ENCODE measurements around the gene ACTA1.
A peak's percentile ranks its signal among the peaks of the same experiment; 100 is the strongest.
"Not testable (repeated sequence)": the region's sequence is repeated elsewhere in the genome, so short reads cannot be mapped to it uniquely, and the experiment has no call there.

Gene ACTA1

GRCh38 chr1:229438021-229438420, 4.1 kb upstream of the ACTA1 start:
- no peak for DNase-seq

GRCh38 chr1:229437443-229437842, 3.5 kb upstream of the ACTA1 start:
- DNase-seq, result no peak

GRCh38 chr1:229436201-229436600, 2.3 kb upstream of the ACTA1 start:
- no peak for DNase-seq

GRCh38 chr1:229434641-229435051, 752 bp upstream of the ACTA1 start:
- DNase-seq, result no peak

GRCh38 chr1:229433364-229434004, 410 bp downstream of the ACTA1 start:
- DNase-seq, result no peak

GRCh38 chr1:229432905-229433304, 989 bp downstream of the ACTA1 start:
- no peak for DNase-seq

GRCh38 chr1:229432116-229432461, 1.8 kb downstream of the ACTA1 start:
- no peak for DNase-seq

GRCh38 chr1:229431284-229432115, 2.4 kb downstream of the ACTA1 start:
- DNase-seq, result no peak

GRCh38 chr1:229430761-229431283, 3.1 kb downstream of the ACTA1 start:
- no peak for DNase-seq

GRCh38 chr1:229428256-229428655, 5.6 kb downstream of the ACTA1 start:
- DNase-seq, result no peak

- no peak for DNase-seq
Measured at GRCh38 chr1:229427572-229427971, 6.3 kb downstream of the ACTA1 start.

- no peak for DNase-seq
Measured at GRCh38 chr1:229425564-229426159, 8.2 kb downstream of the ACTA1 start.

- DNase-seq, result peak; percentile 35
Measured at GRCh38 chr1:229420765-229421164, 13.1 kb downstream of the ACTA1 start.

- no peak for DNase-seq
Measured at GRCh38 chr1:229420224-229420623, 13.7 kb downstream of the ACTA1 start.

- not testable (repeated sequence) for DNase-seq
Measured at GRCh38 chr1:229418586-229418985, 15.3 kb downstream of the ACTA1 start.

- not testable (repeated sequence) for DNase-seq
Measured at GRCh38 chr1:229412810-229413209, 21.1 kb downstream of the ACTA1 start.

GRCh38 chr1:229412056-229412455, 21.8 kb downstream of the ACTA1 start:
- no peak for DNase-seq

- no peak for DNase-seq
Measured at GRCh38 chr1:229411434-229412055, 22.3 kb downstream of the ACTA1 start.

- peak; percentile 67 for DNase-seq
Measured at GRCh38 chr1:229410692-229411433, 23.0 kb downstream of the ACTA1 start.

- DNase-seq, result no peak
Measured at GRCh38 chr1:229410370-229410691, 23.6 kb downstream of the ACTA1 start.

- DNase-seq, result no peak
Measured at GRCh38 chr1:229409616-229410369, 24.1 kb downstream of the ACTA1 start.

GRCh38 chr1:229408458-229409037, 25.3 kb downstream of the ACTA1 start:
- no peak for DNase-seq

All from NCI-H510A (cell line).